ENCODE data around the gene AQP6.

DNA sequence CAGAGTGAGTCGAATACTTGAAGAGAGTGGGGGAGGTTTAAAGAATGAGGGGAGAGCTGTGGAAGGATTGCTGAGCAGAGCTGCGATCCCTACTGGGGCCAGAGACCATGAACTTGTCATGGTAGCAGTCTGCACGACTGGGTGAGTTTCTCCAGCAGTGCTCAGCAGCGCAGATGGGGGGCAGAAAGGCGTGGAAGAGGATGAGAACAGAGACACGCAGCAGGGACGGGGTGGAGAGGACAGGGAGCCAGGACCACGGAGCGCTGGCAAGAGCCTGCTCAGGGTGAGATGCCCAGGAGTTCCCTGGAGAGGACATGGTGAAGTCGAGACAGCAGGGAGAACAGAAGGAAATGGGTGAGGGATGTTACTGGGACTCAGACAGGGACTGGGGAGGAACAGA, 2.1 kb upstream of the AQP6 start:
- TF ChIP-seq EZH2 (optimal IDR thresholded peaks at IDR 0.05; ENCODE audit: low read depth, low read length) (no peak), CTCF (IDR thresholded peaks at IDR 0.05; ENCODE audit: low read length) (no peak)
